D721Med (cell line): ENCODE results near the gene GNAQ.

Experiments
- DNase-seq: peaks from one replicate; pipeline ENCODE4 v3.0.0; 2011; ENCODE audit warnings: low spot score; ENCODE audit not compliant: insufficient read length
- FAIRE-seq: peaks from 2 replicates; lab custom pipeline; 2011; peaks lifted over from hg19 to GRCh38; lab: Jason Lieb, UNC
- TF ChIP-seq, protein P1 (sequence below): IDR thresholded peaks from 2 replicates; pipeline ENCODE4 v1.5.1; 2012; ENCODE audit warnings: mild to moderate bottlenecking, control low read depth; ENCODE audit not compliant: insufficient read depth; ENCODE audit errors: missing control alignments

The GNAQ gene

DNA sequence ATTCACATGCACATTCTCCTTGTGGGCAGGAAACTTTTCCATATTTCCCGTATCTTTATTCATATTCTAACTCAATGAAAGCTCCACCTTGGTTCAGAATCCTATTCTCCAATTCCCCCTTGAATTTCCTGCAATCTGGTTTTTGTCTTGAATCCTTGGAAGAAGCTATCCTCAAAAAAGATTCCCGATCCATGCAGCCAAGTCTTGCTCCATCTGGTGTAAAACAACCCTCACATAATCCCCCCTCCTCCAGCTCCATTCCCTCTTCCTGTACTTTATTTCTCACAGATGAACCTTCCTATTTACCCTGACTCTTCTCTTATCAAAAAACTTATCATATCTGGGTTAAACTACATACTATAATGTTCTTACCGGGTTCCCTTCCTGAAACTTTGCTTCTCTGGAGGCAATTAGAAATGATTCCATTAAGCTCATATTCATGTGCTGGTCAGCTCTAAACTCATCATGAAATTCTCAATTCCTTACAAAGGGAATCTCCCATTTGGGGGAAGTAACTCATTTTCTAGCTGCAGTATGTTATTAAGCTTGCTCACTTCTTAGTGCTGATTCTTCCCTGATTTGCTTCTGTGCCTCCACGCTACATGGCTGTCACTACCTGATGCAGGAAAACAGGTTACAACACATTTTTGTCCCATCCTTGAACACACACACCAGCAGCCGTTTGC is 81.7 kb downstream of the GNAQ start:
- TF ChIP-seq, protein P1, sequence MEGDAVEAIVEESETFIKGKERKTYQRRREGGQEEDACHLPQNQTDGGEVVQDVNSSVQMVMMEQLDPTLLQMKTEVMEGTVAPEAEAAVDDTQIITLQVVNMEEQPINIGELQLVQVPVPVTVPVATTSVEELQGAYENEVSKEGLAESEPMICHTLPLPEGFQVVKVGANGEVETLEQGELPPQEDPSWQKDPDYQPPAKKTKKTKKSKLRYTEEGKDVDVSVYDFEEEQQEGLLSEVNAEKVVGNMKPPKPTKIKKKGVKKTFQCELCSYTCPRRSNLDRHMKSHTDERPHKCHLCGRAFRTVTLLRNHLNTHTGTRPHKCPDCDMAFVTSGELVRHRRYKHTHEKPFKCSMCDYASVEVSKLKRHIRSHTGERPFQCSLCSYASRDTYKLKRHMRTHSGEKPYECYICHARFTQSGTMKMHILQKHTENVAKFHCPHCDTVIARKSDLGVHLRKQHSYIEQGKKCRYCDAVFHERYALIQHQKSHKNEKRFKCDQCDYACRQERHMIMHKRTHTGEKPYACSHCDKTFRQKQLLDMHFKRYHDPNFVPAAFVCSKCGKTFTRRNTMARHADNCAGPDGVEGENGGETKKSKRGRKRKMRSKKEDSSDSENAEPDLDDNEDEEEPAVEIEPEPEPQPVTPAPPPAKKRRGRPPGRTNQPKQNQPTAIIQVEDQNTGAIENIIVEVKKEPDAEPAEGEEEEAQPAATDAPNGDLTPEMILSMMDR = no peak
- FAIRE-seq (no peak), DNase-seq (no peak)

DNA sequence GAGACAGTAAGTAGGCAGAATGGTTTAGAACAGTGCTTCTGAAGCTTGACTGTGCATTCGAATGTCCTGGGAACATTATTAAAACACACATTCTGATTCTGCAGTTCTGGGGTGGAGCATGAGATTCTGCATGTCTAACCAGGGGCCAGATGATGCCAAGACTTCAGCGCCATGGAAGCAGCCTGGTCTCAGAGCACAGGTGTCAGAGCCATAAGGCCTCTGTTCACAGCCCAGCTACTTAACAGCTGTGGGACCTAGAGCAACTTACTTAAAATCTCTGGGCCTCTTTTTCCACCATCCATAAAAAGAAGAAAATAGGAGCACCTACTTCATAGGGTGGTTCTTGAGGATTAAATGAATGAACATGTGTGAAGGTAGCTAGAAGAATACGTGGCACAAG is 84.0 kb downstream of the GNAQ start:
- no peak for DNase-seq
- FAIRE-seq = no peak
- TF ChIP-seq, protein P1 = no peak

DNA sequence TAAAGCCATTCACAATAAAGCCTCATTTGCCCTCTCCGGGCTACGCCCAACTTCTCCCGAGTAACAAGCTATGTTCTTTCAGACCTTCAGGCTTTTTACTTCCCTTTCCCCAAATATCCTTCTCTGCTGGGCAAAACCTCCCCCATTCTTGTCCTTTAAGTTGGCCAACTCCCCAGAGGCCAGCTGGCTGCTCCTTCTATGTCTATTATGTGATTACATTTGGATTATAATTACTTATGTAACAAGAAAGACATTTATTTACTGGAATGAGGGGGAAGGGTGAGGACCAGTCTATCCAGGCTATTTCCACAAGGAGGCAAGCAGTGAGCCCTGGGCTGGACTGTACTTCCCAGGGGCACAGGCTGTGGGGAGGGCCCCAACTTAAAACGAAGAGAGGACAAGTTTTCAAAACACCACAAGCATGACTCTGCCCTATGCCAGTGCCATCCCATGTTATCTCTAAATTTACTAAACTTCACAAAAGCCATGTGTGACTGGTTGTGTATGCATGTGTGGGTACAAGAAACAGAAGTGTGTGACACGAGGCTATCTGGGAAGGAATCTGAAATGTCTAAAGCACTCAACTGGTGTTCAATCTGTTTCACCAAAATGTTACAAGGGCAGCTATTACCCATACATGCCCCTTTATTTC is 84.5 kb downstream of the GNAQ start:
- DNase-seq (no peak), FAIRE-seq (no peak)
- TF ChIP-seq, protein P1 = no peak

DNA sequence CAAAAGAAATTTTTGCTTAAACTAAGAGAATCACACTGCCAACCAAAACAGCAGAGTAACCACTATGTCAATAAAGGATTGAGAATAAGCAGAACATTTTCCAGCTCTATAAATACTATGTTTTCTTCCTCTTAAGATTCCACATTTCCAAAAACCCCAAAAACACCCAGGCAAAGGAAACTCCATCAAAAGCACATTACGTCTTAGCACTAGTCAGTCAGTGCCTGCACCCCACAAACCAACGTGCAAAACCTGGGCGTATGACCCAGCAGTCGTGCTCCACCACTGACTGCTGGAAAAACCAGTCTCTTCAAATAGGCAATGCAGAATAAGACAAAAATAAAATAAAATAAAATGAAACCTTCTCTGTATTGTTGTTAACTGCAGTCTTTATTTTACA is 85.3 kb downstream of the GNAQ start:
- TF ChIP-seq, protein P1 = no peak
- FAIRE-seq (no peak), DNase-seq (no peak)

DNA sequence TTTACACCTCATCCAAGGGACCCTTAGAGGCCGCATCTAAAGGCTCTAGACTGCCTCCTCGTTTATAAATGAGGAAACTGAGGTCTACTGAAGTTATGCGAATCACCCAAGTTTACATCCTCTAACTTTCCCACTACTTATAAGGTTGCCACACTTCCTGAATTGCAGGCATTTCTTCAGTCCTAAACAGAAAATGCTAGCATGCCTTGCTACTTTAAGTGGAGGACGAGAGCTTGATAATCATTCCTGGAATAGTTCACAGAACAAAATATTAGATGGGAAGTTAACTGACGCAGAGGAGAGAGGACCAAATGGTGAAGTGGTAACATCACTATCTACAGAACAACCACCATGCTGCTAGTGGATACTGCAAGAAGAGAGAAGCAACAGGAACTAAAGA is 85.8 kb downstream of the GNAQ start:
- DNase-seq = no peak
- TF ChIP-seq, protein P1 = no peak
- FAIRE-seq = no peak

DNA sequence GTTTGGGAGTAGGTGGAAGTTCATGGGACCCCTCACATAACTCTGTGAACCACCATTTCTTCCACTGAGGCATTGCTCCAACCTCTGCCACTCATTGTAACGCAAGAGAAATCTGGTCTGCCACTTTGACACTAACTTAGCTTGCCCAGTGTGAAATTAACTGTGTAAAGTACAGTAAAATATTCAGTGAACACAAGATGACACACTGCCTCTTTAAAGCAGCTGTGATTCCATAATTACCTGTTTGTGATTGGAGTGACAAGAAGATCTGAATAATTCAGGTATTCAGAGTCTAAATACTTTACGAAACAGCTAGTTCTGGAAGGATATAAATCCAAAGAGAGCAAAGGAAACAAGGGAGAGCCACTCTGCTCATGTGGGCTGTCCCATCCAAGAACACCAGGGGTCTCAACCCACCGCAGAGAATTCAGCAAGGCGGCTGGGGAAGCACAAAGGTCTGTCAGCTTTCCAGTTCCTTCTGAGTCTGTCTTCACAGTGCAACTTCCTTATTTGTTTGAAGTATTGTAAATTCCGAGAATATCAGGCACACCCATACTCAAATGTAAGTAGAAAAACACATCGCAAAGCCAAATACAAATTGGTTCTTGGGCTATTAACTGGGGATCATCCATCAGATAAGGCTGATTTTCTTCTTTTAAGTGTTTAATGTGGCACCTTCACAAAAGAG is 86.9 kb downstream of the GNAQ start:
- TF ChIP-seq, protein P1 = no peak
- no peak for FAIRE-seq
- no peak for DNase-seq
